Type B pancreatic cell (in vitro differentiated cells): ENCODE data around the gene ADCY2. TPM values are rescaled to one million over a fixed set of nuclear protein-coding genes. Genes with fewer than 3 reads are reported as not detected.

Experiments used
- DNase-seq: peaks from one replicate; pipeline ENCODE4 v3.0.0; 2021; ENCODE audit warnings: mixed read lengths; ENCODE audit not compliant: unreplicated experiment; ENCODE audit errors: extremely low spot score
- H3K27ac Mint-ChIP-seq: 2 replicates; pipeline ENCODE4 v1.8.0; 2021; ENCODE audit warnings: mild to moderate bottlenecking, mixed read lengths
- H3K27me3 Mint-ChIP-seq: 2 replicates; pipeline ENCODE4 v1.8.0; 2021; ENCODE audit warnings: mixed read lengths
- H3K36me3 Mint-ChIP-seq: 2 replicates; pipeline ENCODE4 v1.8.0; 2021; ENCODE audit warnings: mixed read lengths
- H3K4me1 Mint-ChIP-seq: one replicate; pipeline ENCODE4 v1.8.0; 2021; ENCODE audit warnings: mixed read lengths; ENCODE audit not compliant: unreplicated experiment
- H3K4me3 Mint-ChIP-seq: 2 replicates; pipeline ENCODE4 v1.8.0; 2021; ENCODE audit warnings: mild to moderate bottlenecking, mixed read lengths
- H3K9me3 Mint-ChIP-seq: 2 replicates; pipeline ENCODE4 v1.8.0; 2021; ENCODE audit warnings: mixed read lengths
- total RNA-seq: library from RNA; stranded (reverse); gene quantifications from 2 replicates; pipeline ENCODE4 v1.2.1, GENCODE V29; 2021; ENCODE audit warnings: low replicate concordance
- TF ChIP-seq, protein P1 (sequence below): fragments of 200-600 bp; sonication (generic); conservative IDR thresholded peaks from 2 replicates; pipeline ENCODE4 v1.5.0; 2021; ENCODE audit warnings: antibody characterized with exemption, mild to moderate bottlenecking

Gene ADCY2
- total RNA-seq, 1 donor from 2014 or later = 79.7 TPM

DNA sequence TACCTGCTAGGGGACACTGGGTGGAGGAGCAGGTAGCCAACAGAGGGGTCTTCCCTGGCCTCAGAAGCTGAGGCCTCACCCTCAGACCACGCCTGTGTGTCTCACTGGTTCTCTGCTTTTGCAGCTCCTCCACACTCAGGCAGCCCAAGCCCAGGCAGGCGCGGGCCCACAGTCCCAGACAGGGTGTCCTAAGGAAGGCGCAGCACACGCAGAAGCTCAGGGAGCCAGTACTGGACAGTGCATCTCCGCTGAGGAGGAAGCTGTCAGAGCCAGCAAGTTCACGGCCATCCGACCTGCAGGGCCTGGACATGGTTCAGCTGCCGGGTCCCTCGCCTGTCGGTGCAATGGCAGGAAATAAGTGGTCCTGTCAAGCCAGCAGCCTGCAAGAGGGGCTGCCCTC is 429.7 kb downstream of the ADCY2 start:
- no peaks in the 10 kb centered on the region for H3K9me3 Mint-ChIP-seq
- TF ChIP-seq, protein P1, sequence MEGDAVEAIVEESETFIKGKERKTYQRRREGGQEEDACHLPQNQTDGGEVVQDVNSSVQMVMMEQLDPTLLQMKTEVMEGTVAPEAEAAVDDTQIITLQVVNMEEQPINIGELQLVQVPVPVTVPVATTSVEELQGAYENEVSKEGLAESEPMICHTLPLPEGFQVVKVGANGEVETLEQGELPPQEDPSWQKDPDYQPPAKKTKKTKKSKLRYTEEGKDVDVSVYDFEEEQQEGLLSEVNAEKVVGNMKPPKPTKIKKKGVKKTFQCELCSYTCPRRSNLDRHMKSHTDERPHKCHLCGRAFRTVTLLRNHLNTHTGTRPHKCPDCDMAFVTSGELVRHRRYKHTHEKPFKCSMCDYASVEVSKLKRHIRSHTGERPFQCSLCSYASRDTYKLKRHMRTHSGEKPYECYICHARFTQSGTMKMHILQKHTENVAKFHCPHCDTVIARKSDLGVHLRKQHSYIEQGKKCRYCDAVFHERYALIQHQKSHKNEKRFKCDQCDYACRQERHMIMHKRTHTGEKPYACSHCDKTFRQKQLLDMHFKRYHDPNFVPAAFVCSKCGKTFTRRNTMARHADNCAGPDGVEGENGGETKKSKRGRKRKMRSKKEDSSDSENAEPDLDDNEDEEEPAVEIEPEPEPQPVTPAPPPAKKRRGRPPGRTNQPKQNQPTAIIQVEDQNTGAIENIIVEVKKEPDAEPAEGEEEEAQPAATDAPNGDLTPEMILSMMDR = no peak
- H3K4me3 Mint-ChIP-seq = no peak overlapping the region
- H3K4me1 Mint-ChIP-seq = no peaks in the 10 kb centered on the region
- H3K27me3 Mint-ChIP-seq = no peaks in the 10 kb centered on the region
- no peaks in the 10 kb centered on the region for H3K36me3 Mint-ChIP-seq
- no peak for DNase-seq
- no peak overlapping the region for H3K27ac Mint-ChIP-seq

DNA sequence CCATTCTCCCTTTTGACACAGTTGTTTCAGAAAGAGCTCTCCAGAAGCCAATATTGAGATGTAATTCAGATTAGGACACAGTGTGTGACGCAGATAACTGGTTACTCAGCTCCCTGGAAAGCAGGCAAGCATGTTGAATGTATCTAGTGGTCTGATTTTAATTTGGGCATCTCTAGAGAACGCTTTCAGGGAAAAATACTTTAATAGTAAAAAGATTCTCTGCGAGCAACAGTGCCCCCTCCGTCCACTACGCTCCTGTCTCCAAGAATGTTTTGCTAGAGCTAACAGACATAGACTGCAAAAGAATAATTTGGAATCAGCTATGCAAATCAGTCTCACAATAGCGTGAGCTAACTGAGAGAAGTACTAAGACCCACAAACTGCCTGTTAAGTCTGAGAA is 431.7 kb downstream of the ADCY2 start:
- H3K36me3 Mint-ChIP-seq = no peaks in the 10 kb centered on the region
- H3K9me3 Mint-ChIP-seq = no peaks in the 10 kb centered on the region
- DNase-seq = no peak
- no peak overlapping the region for H3K4me3 Mint-ChIP-seq
- H3K27me3 Mint-ChIP-seq = no peaks in the 10 kb centered on the region
- no peak overlapping the region for H3K27ac Mint-ChIP-seq
- TF ChIP-seq, protein P1 = no peak
- no peaks in the 10 kb centered on the region for H3K4me1 Mint-ChIP-seq

DNA sequence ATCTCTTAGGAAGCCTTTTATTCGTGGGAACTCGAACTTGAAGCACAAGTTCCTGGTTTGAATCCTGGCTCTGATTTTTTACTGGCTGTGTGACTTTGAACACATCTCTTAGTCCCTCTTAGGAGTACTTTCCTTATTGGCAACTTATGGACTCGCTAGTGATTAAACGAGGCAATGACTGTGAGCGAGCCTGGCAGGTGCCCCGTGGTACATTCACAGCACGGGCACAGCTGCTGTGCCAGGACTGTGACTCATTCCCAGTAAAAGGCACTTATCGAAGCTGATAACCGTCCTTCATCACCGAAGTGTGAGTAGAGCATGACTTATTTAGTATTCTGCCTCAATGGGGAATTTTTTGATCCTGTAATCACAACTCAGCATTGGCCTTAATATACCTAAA is 432.3 kb downstream of the ADCY2 start:
- Mint-ChIP-seq H3K36me3 (peaks cover 3% of the 10 kb centered on the region), H3K4me1 (no peaks in the 10 kb centered on the region), H3K27ac (no peak overlapping the region), H3K9me3 (no peaks in the 10 kb centered on the region), H3K4me3 (no peak overlapping the region), H3K27me3 (no peaks in the 10 kb centered on the region)
- no peak for DNase-seq
- TF ChIP-seq, protein P1 = no peak

DNA sequence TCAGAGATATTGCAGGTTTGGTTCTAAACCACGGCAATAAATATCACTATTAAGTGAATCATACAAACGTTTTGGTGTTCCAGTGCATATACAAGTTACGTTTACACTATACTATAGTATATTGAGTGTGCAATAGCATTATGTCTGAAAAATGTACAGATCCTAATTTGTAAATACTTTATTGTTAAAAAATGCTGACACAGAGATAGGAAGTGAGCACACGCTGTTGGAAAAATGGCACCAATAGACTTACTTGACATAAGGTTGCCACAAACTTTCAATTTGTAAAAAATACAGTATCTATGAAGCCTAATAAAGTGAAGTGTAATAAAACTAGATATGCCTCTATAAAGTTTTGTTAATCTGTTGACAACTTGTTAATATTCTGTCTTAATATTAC is 439.0 kb downstream of the ADCY2 start:
- H3K4me1 Mint-ChIP-seq = no peaks in the 10 kb centered on the region
- H3K36me3 Mint-ChIP-seq = peaks cover 3% of the 10 kb centered on the region
- no peaks in the 10 kb centered on the region for H3K9me3 Mint-ChIP-seq
- DNase-seq = no peak
- TF ChIP-seq, protein P1 = no peak
- no peaks in the 10 kb centered on the region for H3K27me3 Mint-ChIP-seq
- H3K27ac Mint-ChIP-seq = no peak overlapping the region
- H3K4me3 Mint-ChIP-seq = no peak overlapping the region

DNA sequence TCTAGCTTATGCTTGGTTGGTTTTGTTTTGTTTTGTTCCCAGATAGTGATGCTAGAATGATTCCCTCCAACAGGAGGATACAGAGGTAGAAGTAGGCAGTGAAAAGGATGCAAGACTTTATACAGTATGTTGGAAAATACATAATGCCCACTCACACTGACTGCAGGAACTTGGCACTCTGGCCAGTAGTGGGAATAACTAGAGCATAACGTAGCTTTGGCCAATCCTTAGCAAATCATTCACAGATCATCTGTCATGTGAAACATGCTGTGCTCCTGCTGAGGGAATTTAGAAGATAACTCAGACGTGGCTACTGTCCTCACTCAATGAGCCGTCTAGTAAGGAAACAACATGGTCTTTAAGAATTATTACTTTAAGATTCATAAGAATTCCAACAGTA is 441.5 kb downstream of the ADCY2 start:
- Mint-ChIP-seq H3K27ac (no peak overlapping the region), H3K4me1 (no peaks in the 10 kb centered on the region), H3K36me3 (peaks cover 7% of the 10 kb centered on the region), H3K4me3 (no peak overlapping the region), H3K27me3 (no peaks in the 10 kb centered on the region), H3K9me3 (peaks cover 5% of the 10 kb centered on the region)
- TF ChIP-seq, protein P1 = no peak
- no peak for DNase-seq

DNA sequence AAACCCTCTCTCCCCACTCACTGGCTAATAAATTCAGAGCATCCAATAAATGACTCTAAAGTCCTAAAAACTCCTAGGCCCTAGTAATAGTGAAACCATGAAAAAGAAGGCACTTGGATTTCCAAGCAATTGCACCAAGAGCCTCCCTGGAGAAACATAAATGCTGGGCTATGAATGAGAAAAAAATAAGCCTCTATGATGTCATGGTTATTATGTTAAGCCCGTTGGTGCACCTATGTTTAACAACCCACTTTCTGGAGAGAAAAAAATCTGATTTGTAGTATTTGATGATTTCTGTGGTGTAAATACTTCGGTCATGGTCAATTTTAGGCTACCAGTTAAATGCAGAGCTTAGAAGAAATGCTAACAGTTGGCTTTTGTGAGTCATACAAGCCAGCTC is 446.6 kb downstream of the ADCY2 start:
- DNase-seq = no peak
- Mint-ChIP-seq H3K27me3 (peaks cover 11% of the 10 kb centered on the region), H3K4me3 (no peak overlapping the region), H3K4me1 (no peaks in the 10 kb centered on the region), H3K36me3 (peaks cover 5% of the 10 kb centered on the region), H3K27ac (no peak overlapping the region), H3K9me3 (peaks cover 5% of the 10 kb centered on the region)
- TF ChIP-seq, protein P1 = no peak
